Testis (tissue), 2 donors: ENCODE data around the gene CRABP2.

Source experiments
- POLR2A ChIP-seq: fragments of 450-650 bp; IDR thresholded peaks from one replicate; pipeline ENCODE4 v1.6.1; 2017; ENCODE audit warnings: antibody characterized with exemption, mild to moderate bottlenecking, moderate library complexity
- TF ChIP-seq, protein P1 (sequence below), 3 experiments: fragments of 450-650 bp in 2 of 3; fragments of 200-600 bp in 1 of 3; sonication (generic) in 1 of 3; IDR thresholded peaks; one replicate each; pipeline ENCODE4 v1.5.1; 2016 to 2019; ENCODE audit warnings: antibody characterized with exemption in 3 of 3, mild to moderate bottlenecking in 2 of 3, moderate library complexity in 1 of 3

DNA sequence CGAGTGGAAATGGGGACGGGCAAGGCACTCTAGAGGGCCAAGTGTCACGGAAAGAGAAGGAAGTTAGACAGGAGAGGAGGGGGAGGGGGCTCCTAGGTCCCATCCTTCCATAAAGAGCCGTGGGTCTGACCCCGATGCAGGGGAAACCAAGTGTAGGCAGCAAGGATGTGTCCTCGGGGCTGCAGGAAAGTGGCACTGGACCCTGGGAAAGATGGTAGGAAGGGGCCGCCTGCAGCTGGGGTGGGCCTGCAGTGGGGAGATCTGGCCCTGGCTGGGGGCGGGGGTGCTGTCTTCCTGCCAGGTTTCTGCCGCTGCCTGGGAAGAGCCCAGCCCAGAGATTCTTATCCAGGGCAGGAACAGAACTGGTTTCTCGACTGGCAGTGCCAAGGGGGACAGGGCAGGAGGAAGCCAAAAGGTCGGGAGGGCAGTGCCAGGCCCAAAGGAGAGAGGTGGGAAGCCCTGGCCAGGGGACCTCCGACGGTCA lies 12.9 kb downstream of the CRABP2 start:
- TF ChIP-seq, protein P1, sequence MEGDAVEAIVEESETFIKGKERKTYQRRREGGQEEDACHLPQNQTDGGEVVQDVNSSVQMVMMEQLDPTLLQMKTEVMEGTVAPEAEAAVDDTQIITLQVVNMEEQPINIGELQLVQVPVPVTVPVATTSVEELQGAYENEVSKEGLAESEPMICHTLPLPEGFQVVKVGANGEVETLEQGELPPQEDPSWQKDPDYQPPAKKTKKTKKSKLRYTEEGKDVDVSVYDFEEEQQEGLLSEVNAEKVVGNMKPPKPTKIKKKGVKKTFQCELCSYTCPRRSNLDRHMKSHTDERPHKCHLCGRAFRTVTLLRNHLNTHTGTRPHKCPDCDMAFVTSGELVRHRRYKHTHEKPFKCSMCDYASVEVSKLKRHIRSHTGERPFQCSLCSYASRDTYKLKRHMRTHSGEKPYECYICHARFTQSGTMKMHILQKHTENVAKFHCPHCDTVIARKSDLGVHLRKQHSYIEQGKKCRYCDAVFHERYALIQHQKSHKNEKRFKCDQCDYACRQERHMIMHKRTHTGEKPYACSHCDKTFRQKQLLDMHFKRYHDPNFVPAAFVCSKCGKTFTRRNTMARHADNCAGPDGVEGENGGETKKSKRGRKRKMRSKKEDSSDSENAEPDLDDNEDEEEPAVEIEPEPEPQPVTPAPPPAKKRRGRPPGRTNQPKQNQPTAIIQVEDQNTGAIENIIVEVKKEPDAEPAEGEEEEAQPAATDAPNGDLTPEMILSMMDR (IDR thresholded peaks at IDR 0.05) = no peak
- no peak for TF ChIP-seq POLR2A
